Endodermal cell (in vitro differentiated cells): ENCODE results near the gene CES2. TPM values are rescaled to one million over a fixed set of nuclear protein-coding genes. Genes with fewer than 3 reads are reported as not detected.

Experiments
- DNase-seq: peaks from one replicate; pipeline ENCODE4 v3.0.0-alpha.2; 2017
- H3K27ac ChIP-seq: 2 replicates; pipeline ENCODE4 v1.5.1; 2013; ENCODE audit warnings: mild to moderate bottlenecking, low read depth, low read length, moderate library complexity
- H3K27me3 ChIP-seq: 2 replicates; pipeline ENCODE4 v1.6.1; 2013; ENCODE audit warnings: mild to moderate bottlenecking, low read length, moderate library complexity; ENCODE audit not compliant: insufficient read depth, control insufficient read depth, poor library complexity, severe bottlenecking
- H3K36me3 ChIP-seq: 2 replicates; pipeline ENCODE4 v1.7.0; 2013; ENCODE audit warnings: mild to moderate bottlenecking, low read length, moderate library complexity; ENCODE audit not compliant: control insufficient read depth, insufficient read depth
- H3K4me1 ChIP-seq: one replicate; pipeline ENCODE4 v1.7.0; 2013; ENCODE audit warnings: low read length; ENCODE audit not compliant: control insufficient read depth, insufficient read depth
- H3K4me3 ChIP-seq: 2 replicates; pipeline ENCODE4 v1.5.1; 2013; ENCODE audit warnings: mild to moderate bottlenecking, low read length, moderate library complexity
- H3K9ac ChIP-seq: 2 replicates; pipeline ENCODE4 v1.6.1; 2013; ENCODE audit warnings: mild to moderate bottlenecking, low read length, moderate library complexity; ENCODE audit not compliant: poor library complexity, severe bottlenecking; ENCODE audit errors: extremely low read depth
- H3K9me3 ChIP-seq: 2 replicates; pipeline ENCODE4 v1.6.1; 2013; ENCODE audit warnings: mild to moderate bottlenecking, low read length, moderate library complexity; ENCODE audit not compliant: control insufficient read depth
- H3K27ac Mint-ChIP-seq: 2 replicates; pipeline ENCODE4 v1.8.0; 2020; ENCODE audit warnings: mixed read lengths
- H3K27me3 Mint-ChIP-seq: 2 replicates; pipeline ENCODE4 v1.8.0; 2021; ENCODE audit warnings: mild to moderate bottlenecking, mixed read lengths; ENCODE audit not compliant: insufficient read depth
- H3K36me3 Mint-ChIP-seq: 2 replicates; pipeline ENCODE4 v1.8.0; 2020; ENCODE audit warnings: low read depth, mixed read lengths
- H3K4me1 Mint-ChIP-seq: 2 replicates; pipeline ENCODE4 v1.8.0; 2020; ENCODE audit warnings: mixed read lengths
- H3K4me3 Mint-ChIP-seq: 2 replicates; pipeline ENCODE4 v1.8.0; 2020; ENCODE audit warnings: mild to moderate bottlenecking, moderate library complexity, mixed read lengths
- H3K9me3 Mint-ChIP-seq: 2 replicates; pipeline ENCODE4 v1.8.0; 2020; ENCODE audit warnings: mild to moderate bottlenecking, mixed read lengths
- CTCF ChIP-seq: fragments of 200-600 bp; sonication (generic); conservative IDR thresholded peaks from 2 replicates; pipeline ENCODE4 v1.5.0; 2021; ENCODE audit warnings: antibody characterized with exemption, mild to moderate bottlenecking
- WGBS, 2 experiments: methylation state at CpG; one replicate each; pipeline versions ENCODE4 v1.1.5 to v1.1.7; 2013; ENCODE audit warnings: missing lambda C conversion rate in 2 of 2, mixed read lengths in 1 of 2; ENCODE audit not compliant: insufficient coverage in 1 of 2, insufficient read length in 1 of 2; 5-methylcytosine and 5-hydroxymethylcytosine counted together
- total RNA-seq, 2 donors: library from RNA; stranded (reverse); fragmentation: NEBNext Ultra II Directional in 1 of 2; extraction: Animal tissue kit (Norgen Biotek cat#: 25700) in 1 of 2; gene quantifications; 2 replicates in 1 of 2; 3 replicates in 1 of 2; pipeline ENCODE4 v1.2.1, GENCODE V29; 2021

Gene CES2
- total RNA-seq, 2 donors from 2014 or later: 28.7 to 36.8 TPM

- Histone ChIP-seq H3K9me3 (no peaks in the 10 kb centered on the region), H3K27ac (no peak overlapping the region), H3K27me3 (no peaks in the 10 kb centered on the region), H3K4me3 (no peak overlapping the region), H3K4me1 (peaks cover 10% of the 10 kb centered on the region), H3K36me3 (no peaks in the 10 kb centered on the region), H3K9ac (no peak overlapping the region)
- Mint-ChIP-seq H3K27ac (no peak overlapping the region), H3K9me3 (no peaks in the 10 kb centered on the region), H3K27me3 (peaks cover 7% of the 10 kb centered on the region), H3K36me3 (no peaks in the 10 kb centered on the region), H3K4me3 (no peak overlapping the region), H3K4me1 (peaks cover 15% of the 10 kb centered on the region)
- DNase-seq: no peak
- 95 to 100% methylated on average over 1 to 2 of the region's 3 CpGs for WGBS, 2 experiments
- TF ChIP-seq CTCF: no peak
Observed at GRCh38 chr16:66898207-66898606, 37.1 kb upstream of the CES2 start.

- Mint-ChIP-seq H3K27ac (no peak overlapping the region), H3K4me3 (no peak overlapping the region), H3K27me3 (peaks cover 7% of the 10 kb centered on the region), H3K4me1 (peaks cover 15% of the 10 kb centered on the region), H3K36me3 (no peaks in the 10 kb centered on the region), H3K9me3 (no peaks in the 10 kb centered on the region)
- 94 to 100% methylated on average over 2 of the region's 2 CpGs for WGBS, 2 experiments
- H3K27ac ChIP-seq: no peak overlapping the region
- no peaks in the 10 kb centered on the region for H3K27me3 ChIP-seq
- peaks cover 10% of the 10 kb centered on the region for H3K4me1 ChIP-seq
- H3K4me3 ChIP-seq: no peak overlapping the region
- H3K9me3 ChIP-seq: no peaks in the 10 kb centered on the region
- no peak overlapping the region for H3K9ac ChIP-seq
- no peak for DNase-seq
- no peaks in the 10 kb centered on the region for H3K36me3 ChIP-seq
- TF ChIP-seq CTCF: no peak
Observed at GRCh38 chr16:66898933-66899309, 36.4 kb upstream of the CES2 start.

DNA sequence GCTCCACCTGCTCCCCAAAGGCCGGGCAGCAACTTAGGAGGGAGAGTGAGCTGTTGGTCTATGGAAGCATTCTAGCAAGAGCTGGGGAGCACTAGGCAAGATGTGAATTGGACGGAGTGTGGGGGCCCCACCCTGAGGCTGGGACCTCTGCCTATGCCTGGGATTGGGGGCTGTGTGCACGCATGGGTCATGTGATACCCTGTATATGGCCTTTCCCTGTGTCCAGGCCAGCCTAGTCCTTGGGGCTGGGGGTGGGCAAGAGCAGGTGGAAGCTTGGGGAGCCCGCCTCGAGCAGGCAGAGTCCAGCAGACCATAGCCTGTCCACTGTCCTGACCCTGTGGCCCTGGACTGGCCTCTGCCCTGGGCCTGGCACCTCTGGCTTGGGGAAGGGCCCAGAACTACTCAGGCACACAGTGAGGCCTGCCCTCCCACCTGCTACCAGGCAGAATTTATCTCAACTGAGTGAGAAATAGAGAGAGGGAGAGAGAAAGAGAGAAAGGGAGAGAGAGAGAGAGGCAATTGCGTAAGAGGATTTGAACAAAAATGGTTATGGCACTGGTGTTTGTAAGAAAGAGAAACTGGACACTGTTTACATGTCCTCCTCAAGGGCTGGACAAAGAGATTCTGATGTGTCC lies 35.9 kb upstream of the CES2 start:
- Histone ChIP-seq H3K9ac (no peak overlapping the region), H3K4me1 (peaks cover 10% of the 10 kb centered on the region), H3K9me3 (no peaks in the 10 kb centered on the region), H3K27ac (no peak overlapping the region), H3K4me3 (no peak overlapping the region), H3K27me3 (no peaks in the 10 kb centered on the region), H3K36me3 (no peaks in the 10 kb centered on the region)
- Mint-ChIP-seq H3K27me3 (peaks cover 7% of the 10 kb centered on the region), H3K27ac (peak overlapping the region; percentile 67), H3K4me1 (peaks cover 15% of the 10 kb centered on the region), H3K4me3 (no peak overlapping the region), H3K36me3 (no peaks in the 10 kb centered on the region), H3K9me3 (no peaks in the 10 kb centered on the region)
- no peak for TF ChIP-seq CTCF
- DNase-seq: no peak
- WGBS, 2 experiments: 94 to 100% methylated on average over 2 to 6 of the region's 6 CpGs
